IMR-90 (cell line): ENCODE data around the gene WBP1. TPM values are rescaled to one million over a fixed set of nuclear protein-coding genes. Genes with fewer than 3 reads are reported as not detected.

Experiments
- ATAC-seq: fragments of 200-7000 bp; cut with Tn5 transposase; 2 replicates; pipeline ENCODE4 v1.9.1; 2020; ENCODE audit warnings: low read depth, mild to moderate bottlenecking, moderate library complexity
- BruUV-seq: library from RNA; stranded (reverse); fragments of 400-500 nt; replicated peaks from 2 replicates; lab custom pipeline; 2021; lab: Mats Ljungman, UMichigan
- CTCF ChIA-PET: fragments of 300-600 bp; formaldehyde crosslinking; extraction: SDS; loops from one replicate; lab custom pipeline; 2021; ENCODE audit warnings: antibody characterized with exemption; lab: Yijun Ruan, JAX
- POLR2A ChIA-PET: fragments of 300-600 bp; sonication (Branson Sonifier 250); formaldehyde crosslinking; loops from one replicate; lab custom pipeline; 2022; ENCODE audit warnings: antibody characterized with exemption; ENCODE audit not compliant: unreplicated experiment; lab: Charles Lee
- DNase-seq: peaks from one replicate; pipeline ENCODE4 v3.0.0; 2013
- H2AFZ ChIP-seq: replicated peaks from 2 replicates; pipeline ENCODE3; 2013; ENCODE audit warnings: low read length, mild to moderate bottlenecking; ENCODE audit not compliant: poor library complexity
- H2AK5ac ChIP-seq: 2 replicates; pipeline ENCODE4 v1.6.1; 2013; ENCODE audit warnings: low read depth, low read length, inconsistent platforms
- H2AK9ac ChIP-seq: replicated peaks from 2 replicates; pipeline ENCODE3; 2013; ENCODE audit warnings: mild to moderate bottlenecking, low read depth, low read length, moderate library complexity; ENCODE audit not compliant: poor library complexity
- H2BK120ac ChIP-seq: 2 replicates; pipeline ENCODE4 v1.6.1; 2013; ENCODE audit warnings: low read depth, low read length, inconsistent platforms
- H2BK15ac ChIP-seq: 3 replicates; pipeline ENCODE4 v1.6.1; 2013; ENCODE audit warnings: low read depth, low read length, inconsistent platforms
- H2BK20ac ChIP-seq: 2 replicates; pipeline ENCODE4 v1.6.1; 2013; ENCODE audit warnings: low read depth, mild to moderate bottlenecking, inconsistent platforms, low read length, moderate library complexity
- H2BK5ac ChIP-seq: 2 replicates; pipeline ENCODE4 v1.6.1; 2013; ENCODE audit warnings: mild to moderate bottlenecking, low read depth, low read length, inconsistent platforms; ENCODE audit not compliant: poor library complexity, severe bottlenecking
- H3K14ac ChIP-seq: replicated peaks from 2 replicates; pipeline ENCODE4 v1.6.1; 2013; ENCODE audit warnings: low read depth, low read length, inconsistent platforms
- H3K18ac ChIP-seq: 2 replicates; pipeline ENCODE4 v1.6.1; 2013; ENCODE audit warnings: low read depth, low read length, control low read depth
- H3K23ac ChIP-seq: 2 replicates; pipeline ENCODE4 v1.6.1; 2013; ENCODE audit warnings: low read depth, low read length, inconsistent platforms
- H3K27ac ChIP-seq: 2 replicates; pipeline ENCODE4 v1.5.1; 2013; ENCODE audit warnings: mild to moderate bottlenecking, control low read depth, low read length; ENCODE audit not compliant: insufficient read depth
- H3K27me3 ChIP-seq: 2 replicates; pipeline ENCODE4 v1.6.1; 2013; ENCODE audit warnings: low read length; ENCODE audit not compliant: control insufficient read depth, insufficient read depth
- H3K36me3 ChIP-seq: 2 replicates; pipeline ENCODE4 v1.6.1; 2013; ENCODE audit warnings: low read length, mixed read lengths; ENCODE audit not compliant: control insufficient read depth, insufficient read depth
- H3K4ac ChIP-seq: 2 replicates; pipeline ENCODE4 v1.6.1; 2013; ENCODE audit warnings: low read depth, low read length, inconsistent platforms
- H3K4me1 ChIP-seq: 2 replicates; pipeline ENCODE4 v1.6.1; 2013; ENCODE audit warnings: low read length, mixed read lengths; ENCODE audit not compliant: control insufficient read depth, insufficient read depth
- H3K4me2 ChIP-seq: 2 replicates; pipeline ENCODE4 v1.6.1; 2013; ENCODE audit warnings: low read depth, mild to moderate bottlenecking, control low read depth, low read length, moderate library complexity
- H3K4me3 ChIP-seq: 2 replicates; pipeline ENCODE4 v1.5.1; 2013; ENCODE audit warnings: low read depth, mild to moderate bottlenecking, control low read depth, low read length, moderate library complexity; ENCODE audit not compliant: insufficient read depth
- H3K56ac ChIP-seq: 2 replicates; pipeline ENCODE4 v1.6.1; 2013; ENCODE audit warnings: low read length, inconsistent platforms; ENCODE audit not compliant: insufficient read depth; ENCODE audit errors: extremely low read depth
- H3K79me1 ChIP-seq, 2 experiments: 2 replicates each; pipeline ENCODE4 v1.6.1; 2013; ENCODE audit warnings: low read length in 2 of 2, inconsistent platforms in 1 of 2, low read depth in 1 of 2
- H3K9ac ChIP-seq: 2 replicates; pipeline ENCODE4 v1.6.1; 2013; ENCODE audit warnings: low read depth, low read length, control low read depth
- H3K9me1 ChIP-seq: 2 replicates; pipeline ENCODE4 v1.6.1; 2013; ENCODE audit warnings: low read length, inconsistent platforms; ENCODE audit not compliant: insufficient read depth
- H3K9me3 ChIP-seq: 2 replicates; pipeline ENCODE4 v1.6.1; 2013; ENCODE audit warnings: low read length; ENCODE audit not compliant: control insufficient read depth, insufficient read depth
- H4K20me1 ChIP-seq: 2 replicates; pipeline ENCODE4 v1.6.1; 2013; ENCODE audit warnings: low read length, inconsistent platforms; ENCODE audit not compliant: insufficient read depth
- H4K5ac ChIP-seq: 2 replicates; pipeline ENCODE4 v1.6.1; 2013; ENCODE audit warnings: mild to moderate bottlenecking, low read depth, low read length, control low read depth
- H4K8ac ChIP-seq, 2 experiments: 2 replicates each; pipeline ENCODE4 v1.6.1; 2013; ENCODE audit warnings: low read depth in 2 of 2, low read length in 2 of 2, control low read depth in 1 of 2, inconsistent platforms in 1 of 2
- H4K91ac ChIP-seq: 2 replicates; pipeline ENCODE4 v1.6.1; 2013; ENCODE audit warnings: low read depth, low read length, inconsistent platforms; ENCODE audit not compliant: insufficient read depth
- BHLHE40 ChIP-seq: fragments of 150-350 bp; IDR thresholded peaks from 2 replicates; pipeline ENCODE4 v1.6.1; 2016; ENCODE audit warnings: mild to moderate bottlenecking, low read depth, low read length
- CHD1 ChIP-seq: IDR thresholded peaks from 2 replicates; pipeline ENCODE4 v1.6.1; 2012; ENCODE audit warnings: low read depth, low read length, improper control_type of control experiment
- MAFK ChIP-seq: IDR thresholded peaks from 2 replicates; pipeline ENCODE4 v1.6.1; 2012; ENCODE audit warnings: low read depth, low read length, improper control_type of control experiment
- MAZ ChIP-seq: IDR thresholded peaks from 2 replicates; pipeline ENCODE4 v1.6.1; 2012; ENCODE audit warnings: low read depth, mild to moderate bottlenecking, low read length, improper control_type of control experiment, moderate library complexity, borderline replicate concordance
- MXI1 ChIP-seq: IDR thresholded peaks from 2 replicates; pipeline ENCODE4 v1.6.1; 2012; ENCODE audit warnings: low read depth, mild to moderate bottlenecking, low read length, moderate library complexity, borderline replicate concordance
- NFE2L2 ChIP-seq: fragments of 150-350 bp; IDR thresholded peaks from 2 replicates; pipeline ENCODE4 v1.6.1; 2016; ENCODE audit warnings: low read depth, mild to moderate bottlenecking, low read length
- POLR2A ChIP-seq: IDR thresholded peaks from 2 replicates; pipeline ENCODE4 v1.6.1; 2012; ENCODE audit warnings: mild to moderate bottlenecking, low read depth, low read length
- RAD21 ChIP-seq: IDR thresholded peaks from 2 replicates; pipeline ENCODE4 v1.6.1; 2012; ENCODE audit warnings: low read length, improper control_type of control experiment
- RCOR1 ChIP-seq: IDR thresholded peaks from 2 replicates; pipeline ENCODE4 v1.6.1; 2012; ENCODE audit warnings: mild to moderate bottlenecking, low read length, improper control_type of control experiment; ENCODE audit not compliant: insufficient replicate concordance
- RFX5 ChIP-seq: IDR thresholded peaks from 2 replicates; pipeline ENCODE4 v1.8.0; 2012; ENCODE audit warnings: low read depth, mild to moderate bottlenecking, low read length, moderate library complexity
- SMC3 ChIP-seq: fragments of 150-350 bp; IDR thresholded peaks from 2 replicates; pipeline ENCODE4 v1.6.1; 2016; ENCODE audit warnings: low read depth, mild to moderate bottlenecking, antibody characterized with exemption, low read length, moderate library complexity
- WGBS, 2 experiments: methylation state at CpG; one replicate each; pipeline versions ENCODE4 v1.1.5 to v1.1.7; 2013; ENCODE audit warnings: missing lambda C conversion rate in 2 of 2; ENCODE audit not compliant: insufficient read length in 1 of 2; ENCODE audit errors: extremely low coverage in 2 of 2; 5-methylcytosine and 5-hydroxymethylcytosine counted together
- dilution Hi-C: fragments of 300-500 bp; cut with HindIII; formaldehyde crosslinking; loops from one replicate; pipeline ENCODE4 v1.14.3; 2018; ENCODE audit warnings: low sequenced_read_pairs; ENCODE audit not compliant: unreplicated experiment
- in situ Hi-C: fragments of 300-500 bp; cut with MboI; formaldehyde crosslinking; loops from 3 replicates; pipeline ENCODE4 v1.14.3; 2019; ENCODE audit warnings: low sequenced_read_pairs, inconsistent platforms, mixed read lengths
- intact Hi-C: fragments of 100-400 bp; cut with micrococcal nuclease; formaldehyde crosslinking; loops from 2 replicates; pipeline ENCODE4 v1.10.0; 2022
- polyA plus RNA-seq, 3 experiments: library from polyadenylated mRNA; depleted of rRNA; stranded (reverse); fragments of >200 nt; gene quantifications; 2 replicates each; pipeline ENCODE4 v1.2.3, GENCODE V29; 2012; ENCODE audit warnings: low replicate concordance in 1 of 3
- total RNA-seq: library from RNA; depleted of rRNA; stranded (reverse); fragments of >200 nt; gene quantifications from 2 replicates; pipeline ENCODE4 v1.2.3, GENCODE V29; 2012
- TF ChIP-seq, protein P1 (sequence below): conservative IDR thresholded peaks from 2 replicates; pipeline ENCODE4 v1.5.1; 2012; ENCODE audit warnings: mild to moderate bottlenecking, low read depth, low read length, improper control_type of control experiment
- TF ChIP-seq, protein P2 (sequence below): fragments of 150-350 bp; IDR thresholded peaks from 2 replicates; pipeline ENCODE4 v1.6.1; 2017; ENCODE audit warnings: mild to moderate bottlenecking, antibody characterized with exemption, low read length, low read depth

WBP1 gene
- total and polyA plus RNA-seq, 2 of the 4 experiments (the other 2 are of a cell fraction) = 22.9 to 78.5 TPM

DNA sequence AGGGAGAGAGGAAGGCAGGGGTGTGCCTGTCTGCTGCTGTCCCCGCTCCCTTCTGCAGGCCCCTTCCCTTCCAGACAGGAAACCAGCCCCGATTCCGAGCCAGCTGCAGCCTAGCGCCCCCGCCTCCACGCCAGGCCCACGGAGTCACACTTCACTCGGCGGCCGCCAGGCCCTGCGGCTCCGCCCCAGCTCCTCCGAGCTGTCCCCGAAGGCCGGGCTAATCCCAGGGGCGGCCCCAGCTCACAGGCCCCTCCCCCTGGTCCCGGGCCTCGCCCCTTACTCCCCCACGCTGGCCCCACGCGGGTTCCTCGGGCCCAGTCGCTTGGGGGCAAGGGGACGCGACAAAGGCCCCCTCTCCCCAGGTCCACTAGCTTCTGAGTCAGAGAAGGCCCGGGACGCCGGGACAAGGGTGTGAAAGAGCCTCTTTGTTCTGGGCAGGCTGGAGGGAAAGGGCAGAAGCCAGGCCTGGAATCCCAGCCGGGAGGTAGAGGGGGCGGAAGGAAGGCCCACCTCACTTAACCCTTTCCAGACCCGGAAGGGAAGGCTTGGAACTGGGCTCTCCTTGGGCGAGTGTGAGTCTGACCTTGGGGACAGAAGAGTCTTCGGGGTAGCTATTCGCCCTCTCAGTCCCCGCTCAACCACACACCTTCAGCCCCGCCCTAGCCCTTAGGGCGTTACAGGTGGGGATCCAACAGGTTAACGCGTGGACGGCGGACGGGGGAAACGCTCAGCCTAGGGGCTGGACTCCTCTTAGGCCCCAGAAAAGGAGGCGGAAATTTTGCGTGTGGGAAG lies 17.7 kb upstream of the WBP1 start:
- H3K4me1 ChIP-seq = peaks cover 23% of the 10 kb centered on the region
- peak overlapping the region; percentile 83 for H3K9ac ChIP-seq
- no TSS peak for BruUV-seq
- peak overlapping the region; percentile 70; the same call in 1 of the 3 replicates for H2BK15ac ChIP-seq
- WGBS, 2 experiments = 5% methylated on average over 12 of the region's 45 CpGs; no CpG with 5 or more reads in 1 of the 2 experiments
- peak overlapping the region; percentile 77 for H2BK120ac ChIP-seq
- H3K4me3 ChIP-seq = peak overlapping the region; percentile 48
- ATAC-seq = peak; percentile 98
- H3K56ac ChIP-seq = peak overlapping the region; percentile 67
- H2AK9ac ChIP-seq = peak overlapping the region; percentile 99
- H3K79me1 ChIP-seq = peaks cover 18 to 41% of the 10 kb centered on the region in 2 experiments
- peak overlapping the region; percentile 89 for H3K4me2 ChIP-seq
- in situ Hi-C loops (no loop called here), dilution Hi-C loops (no loop called here), intact Hi-C loops (loop anchor here (1.0 kb wide), 1 partner anchor 14 kb away; no protein-coding TSS in a partner anchor)
- H4K20me1 ChIP-seq = 0 out of 2 replicates have a peak, but pooled peaks cover 3% of the 10 kb centered on the region
- peak overlapping the region; percentile 70 for H3K27ac ChIP-seq
- peak overlapping the region; percentile 95 for H2AK5ac ChIP-seq
- POLR2A ChIA-PET = interaction anchor here (0.9 kb wide), 1 partner anchor 14 kb away, joined by 4 read pairs; the partner anchor contains the start of gene INO80B
- H4K8ac ChIP-seq = peak overlapping the region; percentile 87 to 98
- peak overlapping the region; percentile 93 for H4K91ac ChIP-seq
- H3K23ac ChIP-seq = peak overlapping the region; percentile 91
- H3K4ac ChIP-seq = peak overlapping the region; percentile 95
- H3K27me3 ChIP-seq = peaks cover 4% of the 10 kb centered on the region; the same call in 1 of the 2 replicates
- H4K5ac ChIP-seq = peak overlapping the region; percentile 86
- H3K9me3 ChIP-seq = no peaks in the 10 kb centered on the region
- H3K9me1 ChIP-seq = peaks cover 21% of the 10 kb centered on the region
- H3K36me3 ChIP-seq = no peaks in the 10 kb centered on the region; the same call in 1 of the 2 replicates
- H3K18ac ChIP-seq = peak overlapping the region; percentile 29
- CTCF ChIA-PET = no interaction called here
- H3K14ac ChIP-seq = peak overlapping the region; percentile 93
- peak overlapping the region; percentile 59 for H2BK5ac ChIP-seq
- no peak overlapping the region for H2BK20ac ChIP-seq
- peak; percentile 81 for DNase-seq
- peak overlapping the region; percentile 94 for H2AFZ ChIP-seq
- TF ChIP-seq SMC3 (no peak), RCOR1 (no peak), BHLHE40 (0 out of 2 replicates have a peak, but pooled peaks have one; percentile 22), MAZ (peak; percentile 42; the same call in 1 of the 2 replicates), MXI1 (peak; percentile 46; the same call in 1 of the 2 replicates), RFX5 (no peak), POLR2A (peak; percentile 42; the same call in 1 of the 2 replicates), NFE2L2 (no peak), RAD21 (no peak), MAFK (no peak), CHD1 (no peak)
- TF ChIP-seq, protein P1, sequence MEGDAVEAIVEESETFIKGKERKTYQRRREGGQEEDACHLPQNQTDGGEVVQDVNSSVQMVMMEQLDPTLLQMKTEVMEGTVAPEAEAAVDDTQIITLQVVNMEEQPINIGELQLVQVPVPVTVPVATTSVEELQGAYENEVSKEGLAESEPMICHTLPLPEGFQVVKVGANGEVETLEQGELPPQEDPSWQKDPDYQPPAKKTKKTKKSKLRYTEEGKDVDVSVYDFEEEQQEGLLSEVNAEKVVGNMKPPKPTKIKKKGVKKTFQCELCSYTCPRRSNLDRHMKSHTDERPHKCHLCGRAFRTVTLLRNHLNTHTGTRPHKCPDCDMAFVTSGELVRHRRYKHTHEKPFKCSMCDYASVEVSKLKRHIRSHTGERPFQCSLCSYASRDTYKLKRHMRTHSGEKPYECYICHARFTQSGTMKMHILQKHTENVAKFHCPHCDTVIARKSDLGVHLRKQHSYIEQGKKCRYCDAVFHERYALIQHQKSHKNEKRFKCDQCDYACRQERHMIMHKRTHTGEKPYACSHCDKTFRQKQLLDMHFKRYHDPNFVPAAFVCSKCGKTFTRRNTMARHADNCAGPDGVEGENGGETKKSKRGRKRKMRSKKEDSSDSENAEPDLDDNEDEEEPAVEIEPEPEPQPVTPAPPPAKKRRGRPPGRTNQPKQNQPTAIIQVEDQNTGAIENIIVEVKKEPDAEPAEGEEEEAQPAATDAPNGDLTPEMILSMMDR = 0 out of 2 replicates have a peak, but pooled peaks have one; percentile 20
- TF ChIP-seq, protein P2, sequence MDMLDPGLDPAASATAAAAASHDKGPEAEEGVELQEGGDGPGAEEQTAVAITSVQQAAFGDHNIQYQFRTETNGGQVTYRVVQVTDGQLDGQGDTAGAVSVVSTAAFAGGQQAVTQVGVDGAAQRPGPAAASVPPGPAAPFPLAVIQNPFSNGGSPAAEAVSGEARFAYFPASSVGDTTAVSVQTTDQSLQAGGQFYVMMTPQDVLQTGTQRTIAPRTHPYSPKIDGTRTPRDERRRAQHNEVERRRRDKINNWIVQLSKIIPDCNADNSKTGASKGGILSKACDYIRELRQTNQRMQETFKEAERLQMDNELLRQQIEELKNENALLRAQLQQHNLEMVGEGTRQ = no peak
